Endodermal cell (in vitro differentiated cells): ENCODE data around the gene ZFYVE19. TPM values are rescaled to one million over a fixed set of nuclear protein-coding genes. Genes with fewer than 3 reads are reported as not detected.

Experiments
- DNase-seq: peaks from one replicate; pipeline ENCODE4 v3.0.0-alpha.2; 2017
- H3K27ac ChIP-seq: 2 replicates; pipeline ENCODE4 v1.5.1; 2013; ENCODE audit warnings: mild to moderate bottlenecking, low read depth, low read length, moderate library complexity
- H3K27me3 ChIP-seq: 2 replicates; pipeline ENCODE4 v1.6.1; 2013; ENCODE audit warnings: mild to moderate bottlenecking, low read length, moderate library complexity; ENCODE audit not compliant: insufficient read depth, control insufficient read depth, poor library complexity, severe bottlenecking
- H3K36me3 ChIP-seq: 2 replicates; pipeline ENCODE4 v1.7.0; 2013; ENCODE audit warnings: mild to moderate bottlenecking, low read length, moderate library complexity; ENCODE audit not compliant: control insufficient read depth, insufficient read depth
- H3K4me1 ChIP-seq: one replicate; pipeline ENCODE4 v1.7.0; 2013; ENCODE audit warnings: low read length; ENCODE audit not compliant: control insufficient read depth, insufficient read depth
- H3K4me3 ChIP-seq: 2 replicates; pipeline ENCODE4 v1.5.1; 2013; ENCODE audit warnings: mild to moderate bottlenecking, low read length, moderate library complexity
- H3K9ac ChIP-seq: 2 replicates; pipeline ENCODE4 v1.6.1; 2013; ENCODE audit warnings: mild to moderate bottlenecking, low read length, moderate library complexity; ENCODE audit not compliant: poor library complexity, severe bottlenecking; ENCODE audit errors: extremely low read depth
- H3K9me3 ChIP-seq: 2 replicates; pipeline ENCODE4 v1.6.1; 2013; ENCODE audit warnings: mild to moderate bottlenecking, low read length, moderate library complexity; ENCODE audit not compliant: control insufficient read depth
- H3K27ac Mint-ChIP-seq: 2 replicates; pipeline ENCODE4 v1.8.0; 2020; ENCODE audit warnings: mixed read lengths
- H3K27me3 Mint-ChIP-seq: 2 replicates; pipeline ENCODE4 v1.8.0; 2021; ENCODE audit warnings: mild to moderate bottlenecking, mixed read lengths; ENCODE audit not compliant: insufficient read depth
- H3K36me3 Mint-ChIP-seq: 2 replicates; pipeline ENCODE4 v1.8.0; 2020; ENCODE audit warnings: low read depth, mixed read lengths
- H3K4me1 Mint-ChIP-seq: 2 replicates; pipeline ENCODE4 v1.8.0; 2020; ENCODE audit warnings: mixed read lengths
- H3K4me3 Mint-ChIP-seq: 2 replicates; pipeline ENCODE4 v1.8.0; 2020; ENCODE audit warnings: mild to moderate bottlenecking, moderate library complexity, mixed read lengths
- H3K9me3 Mint-ChIP-seq: 2 replicates; pipeline ENCODE4 v1.8.0; 2020; ENCODE audit warnings: mild to moderate bottlenecking, mixed read lengths
- CTCF ChIP-seq: fragments of 200-600 bp; sonication (generic); conservative IDR thresholded peaks from 2 replicates; pipeline ENCODE4 v1.5.0; 2021; ENCODE audit warnings: antibody characterized with exemption, mild to moderate bottlenecking
- WGBS, 2 experiments: methylation state at CpG; one replicate each; pipeline versions ENCODE4 v1.1.5 to v1.1.7; 2013; ENCODE audit warnings: missing lambda C conversion rate in 2 of 2, mixed read lengths in 1 of 2; ENCODE audit not compliant: insufficient coverage in 1 of 2, insufficient read length in 1 of 2; 5-methylcytosine and 5-hydroxymethylcytosine counted together
- total RNA-seq, 2 donors: library from RNA; stranded (reverse); fragmentation: NEBNext Ultra II Directional in 1 of 2; extraction: Animal tissue kit (Norgen Biotek cat#: 25700) in 1 of 2; gene quantifications; 2 replicates in 1 of 2; 3 replicates in 1 of 2; pipeline ENCODE4 v1.2.1, GENCODE V29; 2021

The ZFYVE19 gene
- total RNA-seq, 2 donors from 2014 or later: 15.6 to 15.9 TPM

DNA sequence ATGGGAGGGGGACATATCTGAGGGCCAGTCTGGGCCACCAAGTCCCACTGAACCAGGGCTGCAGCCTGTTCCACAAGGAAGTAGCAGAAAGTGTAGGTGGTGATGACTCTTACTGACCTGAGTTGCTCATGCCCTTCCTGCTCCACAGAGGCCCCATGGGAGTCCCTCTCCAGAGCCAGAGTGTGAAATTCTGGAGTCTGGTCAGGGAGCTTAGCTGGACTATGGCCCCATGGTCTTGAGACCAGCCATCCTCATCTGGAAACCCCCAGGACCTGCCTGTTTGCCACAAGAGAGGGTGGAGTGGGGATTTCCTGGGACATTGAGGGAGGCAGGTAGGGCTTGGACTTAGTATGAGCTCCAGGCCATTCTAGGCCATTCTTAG, 39.9 kb downstream of the ZFYVE19 start:
- Mint-ChIP-seq H3K9me3 (no peaks in the 10 kb centered on the region), H3K4me3 (peak overlapping the region; percentile 93), H3K36me3 (peaks cover 42% of the 10 kb centered on the region), H3K27ac (peak overlapping the region; percentile 92), H3K27me3 (no peaks in the 10 kb centered on the region), H3K4me1 (peaks cover 31% of the 10 kb centered on the region)
- no peaks in the 10 kb centered on the region for H3K9me3 ChIP-seq
- peaks cover 31% of the 10 kb centered on the region for H3K27me3 ChIP-seq
- DNase-seq: no peak
- peak overlapping the region; percentile 80 for H3K4me3 ChIP-seq
- H3K4me1 ChIP-seq: peaks cover 5% of the 10 kb centered on the region
- TF ChIP-seq CTCF: no peak
- H3K27ac ChIP-seq: no peak overlapping the region
- no peak overlapping the region for H3K9ac ChIP-seq
- peaks cover 7% of the 10 kb centered on the region for H3K36me3 ChIP-seq

DNA sequence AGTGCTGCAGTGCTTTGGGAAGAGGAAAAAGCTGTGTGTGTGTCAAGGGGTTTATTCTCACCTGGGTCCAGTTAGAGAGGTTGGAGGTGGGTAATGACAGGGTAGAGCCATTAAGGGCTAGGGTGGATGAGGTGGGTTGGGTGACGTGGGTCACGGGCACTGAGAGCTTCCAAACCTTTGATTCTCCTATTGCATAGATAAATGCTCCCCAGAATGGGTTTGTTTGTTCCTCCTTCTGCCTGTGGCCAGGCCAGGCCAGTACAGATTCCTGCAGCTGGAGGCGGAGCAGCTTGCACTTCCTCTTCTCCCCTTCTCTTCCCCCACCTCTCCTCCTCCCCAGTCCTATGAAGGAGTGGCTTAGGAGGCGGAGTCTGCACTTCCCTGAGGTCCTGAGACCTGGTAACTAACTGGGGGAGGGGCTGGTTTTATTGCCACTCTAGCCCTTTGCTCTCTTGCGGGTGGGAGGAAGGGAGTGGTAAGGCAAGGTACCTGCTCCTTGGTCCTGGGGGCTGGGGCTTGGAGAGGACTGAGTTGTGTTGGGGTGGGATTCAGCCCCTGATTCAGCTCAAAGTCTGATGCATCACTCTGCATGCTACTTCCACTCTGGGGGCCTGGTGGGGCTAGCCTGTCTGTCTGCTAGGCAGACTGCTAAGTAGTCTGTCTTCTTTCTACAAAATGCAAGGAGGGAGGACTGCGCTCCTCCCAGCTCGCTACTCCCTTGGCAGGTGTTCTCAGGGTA, 40.5 kb downstream of the ZFYVE19 start:
- no peaks in the 10 kb centered on the region for H3K9me3 ChIP-seq
- peaks cover 25% of the 10 kb centered on the region for H3K27me3 ChIP-seq
- H3K27ac ChIP-seq: no peak overlapping the region
- WGBS, 2 experiments: 81 to 88% methylated on average over 2 to 7 of the region's 7 CpGs
- H3K36me3 ChIP-seq: peaks cover 7% of the 10 kb centered on the region
- H3K4me1 Mint-ChIP-seq: peaks cover 31% of the 10 kb centered on the region
- peak overlapping the region; percentile 92 for H3K27ac Mint-ChIP-seq
- peaks cover 46% of the 10 kb centered on the region for H3K36me3 Mint-ChIP-seq
- peak overlapping the region; percentile 93 for H3K4me3 Mint-ChIP-seq
- H3K9me3 Mint-ChIP-seq: no peaks in the 10 kb centered on the region
- H3K9ac ChIP-seq: no peak overlapping the region
- H3K4me3 ChIP-seq: peak overlapping the region; percentile 80
- TF ChIP-seq CTCF: no peak
- H3K27me3 Mint-ChIP-seq: no peaks in the 10 kb centered on the region
- peak; percentile 79 for DNase-seq
- peaks cover 5% of the 10 kb centered on the region for H3K4me1 ChIP-seq

- peaks cover 23% of the 10 kb centered on the region for H3K4me1 Mint-ChIP-seq
- peaks cover 55% of the 10 kb centered on the region for H3K36me3 Mint-ChIP-seq
- no peak for DNase-seq
- no peaks in the 10 kb centered on the region for H3K27me3 Mint-ChIP-seq
- 92 to 94% methylated on average over 7 to 8 of the region's 8 CpGs for WGBS, 2 experiments
- Histone ChIP-seq H3K4me3 (no peak overlapping the region), H3K9ac (no peak overlapping the region), H3K9me3 (no peaks in the 10 kb centered on the region), H3K27me3 (no peaks in the 10 kb centered on the region), H3K36me3 (peaks cover 19% of the 10 kb centered on the region), H3K4me1 (peaks cover 5% of the 10 kb centered on the region), H3K27ac (no peak overlapping the region)
- no peak for TF ChIP-seq CTCF
- no peak overlapping the region for H3K4me3 Mint-ChIP-seq
- H3K27ac Mint-ChIP-seq: peak overlapping the region; percentile 53
- no peaks in the 10 kb centered on the region for H3K9me3 Mint-ChIP-seq
Observed at GRCh38 chr15:40850576-40851112, 43.8 kb downstream of the ZFYVE19 start.
